ENCODE results near the gene FCRL5. TPM values are rescaled to one million over a fixed set of nuclear protein-coding genes. Genes with fewer than 3 reads are reported as not detected.

Gene FCRL5
- 1.2 TPM for total RNA-seq
- long read RNA-seq, partial matches to known transcripts = 0 of 1 reads
- long read RNA-seq, other reads (novel, unspliced or antisense) = 0 of 1 reads

- Histone ChIP-seq H3K27me3 (ENCODE audit: low read depth) (no peaks in the 10 kb centered on the region), H3K27ac (no peak within 1 kb of the TSS), H3K4me1 (no peaks in the 10 kb centered on the region), H3K4me3 (no peak within 1 kb of the TSS), H3K9me3 (no peaks in the 10 kb centered on the region), H3K36me3 (no peaks in the 10 kb centered on the region)
- intact Hi-C loops (cut with DNase I) = no loop called here
- DNase-seq (no peak), ATAC-seq (no peak)
- TF ChIP-seq CTCF (IDR thresholded peaks at IDR 0.05) = no peak
Measured at GRCh38 chr1:157551694-157552693, at the start of gene FCRL5. FCRL5 (minus strand) TSS chr1:157552515; CDS start chr1:157552362, 153 bp downstream.

- Histone ChIP-seq H3K27me3 (ENCODE audit: low read depth) (no peaks in the 10 kb centered on the region), H3K9me3 (no peaks in the 10 kb centered on the region), H3K27ac (no peak overlapping the region), H3K4me3 (no peak overlapping the region), H3K4me1 (no peaks in the 10 kb centered on the region), H3K36me3 (no peaks in the 10 kb centered on the region)
- no peak for DNase-seq
- ATAC-seq = no peak
- no peak for TF ChIP-seq CTCF (IDR thresholded peaks at IDR 0.05)
- intact Hi-C loops (cut with DNase I) = no loop called here
Measured at GRCh38 chr1:157600236-157600635, 47.9 kb upstream of the FCRL5 start.

GRCh38 chr1:157597959-157598667, 45.8 kb upstream of the FCRL5 start, which contains the start of gene FCRL4:
FCRL4 (minus strand) TSS chr1:157598085; CDS start chr1:157597944, 141 bp downstream.
- Histone ChIP-seq H3K9me3 (no peaks in the 10 kb centered on the region), H3K4me3 (no peak within 1 kb of the TSS), H3K27me3 (ENCODE audit: low read depth) (no peaks in the 10 kb centered on the region), H3K4me1 (no peaks in the 10 kb centered on the region), H3K27ac (no peak within 1 kb of the TSS), H3K36me3 (no peaks in the 10 kb centered on the region)
- no peak for DNase-seq
- intact Hi-C loops (cut with DNase I) = no loop called here
- no peak for TF ChIP-seq CTCF (IDR thresholded peaks at IDR 0.05)
- no peak for ATAC-seq

- DNase-seq (no peak), ATAC-seq (no peak)
- no peak for TF ChIP-seq CTCF (IDR thresholded peaks at IDR 0.05)
- H3K9me3 ChIP-seq = no peaks in the 10 kb centered on the region
- H3K36me3 ChIP-seq = no peaks in the 10 kb centered on the region
- peaks cover 4% of the 10 kb centered on the region for H3K27me3 ChIP-seq (ENCODE audit: low read depth)
- no peak overlapping the region for H3K4me3 ChIP-seq
- intact Hi-C loops (cut with DNase I) = no loop called here
- no peak overlapping the region for H3K27ac ChIP-seq
- no peaks in the 10 kb centered on the region for H3K4me1 ChIP-seq
Measured at GRCh38 chr1:157596384-157596783, 44.1 kb upstream of the FCRL5 start.

GRCh38 chr1:157595356-157595755, 43.0 kb upstream of the FCRL5 start:
- H3K4me1 ChIP-seq = no peaks in the 10 kb centered on the region
- ATAC-seq (no peak), DNase-seq (no peak)
- intact Hi-C loops (cut with DNase I) = no loop called here
- H3K36me3 ChIP-seq = no peaks in the 10 kb centered on the region
- H3K9me3 ChIP-seq = no peaks in the 10 kb centered on the region
- H3K27ac ChIP-seq = no peak overlapping the region
- no peak overlapping the region for H3K4me3 ChIP-seq
- H3K27me3 ChIP-seq (ENCODE audit: low read depth) = peaks cover 8% of the 10 kb centered on the region
- no peak for TF ChIP-seq CTCF (IDR thresholded peaks at IDR 0.05)

Data from lower lobe of right lung (tissue), 2 donors.